GM13976 (cell line): ENCODE data around the gene AMZ2.
A peak's percentile ranks its signal among the peaks of the same experiment; 100 is the strongest.
"Not testable (repeated sequence)": the region's sequence is repeated elsewhere in the genome, so short reads cannot be mapped to it uniquely, and the experiment has no call there.

Experiments
- DNase-seq: peaks from one replicate; pipeline ENCODE4 v3.0.0; 2012; ENCODE audit warnings: low spot score
- CTCF ChIP-seq: IDR thresholded peaks from 2 replicates; pipeline ENCODE4 v1.5.1; 2012; ENCODE audit warnings: borderline replicate concordance, mild to moderate bottlenecking; ENCODE audit not compliant: insufficient read depth; ENCODE audit errors: extremely low read depth, missing control alignments, control extremely low read depth
- in situ Hi-C: fragments of 300-500 bp; cut with MboI; formaldehyde crosslinking; loops from one replicate; pipeline ENCODE4 v1.12.0; 2022; ENCODE audit warnings: low sequenced_read_pairs, mixed read lengths, inconsistent platforms; ENCODE audit not compliant: unreplicated experiment

The AMZ2 gene

GRCh38 chr17:68258890-68259647, 11.2 kb downstream of the AMZ2 start:
- DNase-seq = peak; percentile 82
- peak; percentile 5 for TF ChIP-seq CTCF
- in situ Hi-C loops = not testable (repeated sequence)

- DNase-seq, in situ Hi-C loops: not testable (repeated sequence)
Measured at GRCh38 chr17:68259648-68259951, 11.8 kb downstream of the AMZ2 start.

- DNase-seq = no peak
- in situ Hi-C loops = loop anchor here (5.0 to 10.0 kb wide), 2 partner anchors 93 to 175 kb away; no protein-coding TSS in a partner anchor
- TF ChIP-seq CTCF = no peak
Measured at GRCh38 chr17:68260051-68260762, 12.4 kb downstream of the AMZ2 start.

- not testable (repeated sequence) for DNase-seq
- in situ Hi-C loops = loop anchor here (5.0 to 10.0 kb wide), 2 partner anchors 95 to 172 kb away; no protein-coding TSS in a partner anchor
Measured at GRCh38 chr17:68262467-68262866, 14.6 kb downstream of the AMZ2 start.

- in situ Hi-C loops = loop anchor here (5.0 to 10.0 kb wide), 2 partner anchors 96 to 172 kb away; no protein-coding TSS in a partner anchor
Measured at GRCh38 chr17:68263101-68263681, 15.3 kb downstream of the AMZ2 start.

GRCh38 chr17:68265833-68266232, 18.0 kb downstream of the AMZ2 start:
- in situ Hi-C loops = loop anchor here (10.0 kb wide), 1 partner anchor 169 kb away; no protein-coding TSS in a partner anchor
- DNase-seq = not testable (repeated sequence)

More at GRCh38 chr17:68263101-68263681, 15.3 kb downstream of the AMZ2 start:
- TF ChIP-seq CTCF = peak; percentile 53
- DNase-seq = peak; percentile 39

GRCh38 chr17:68273722-68274121, 25.9 kb downstream of the AMZ2 start:
- in situ Hi-C loops = no loop called here
- DNase-seq = no peak

GRCh38 chr17:68276339-68276738, 28.5 kb downstream of the AMZ2 start:
- in situ Hi-C loops, DNase-seq: not testable (repeated sequence)

More at GRCh38 chr17:68273722-68274121, 25.9 kb downstream of the AMZ2 start:
- TF ChIP-seq CTCF = no peak
